ENCODE results near the gene FAM3D. TPM values are rescaled to one million over a fixed set of nuclear protein-coding genes. Genes with fewer than 3 reads are reported as not detected.

The FAM3D gene
- total RNA-seq, 1 donor from 2014 or later = not detected

- H3K36me3 Mint-ChIP-seq (ENCODE audit: low read depth, unreplicated experiment) = no peaks in the 10 kb centered on the region
- H3K4me1 Mint-ChIP-seq (ENCODE audit: unreplicated experiment) = peaks cover 9% of the 10 kb centered on the region
- peaks cover 14% of the 10 kb centered on the region for H3K27me3 Mint-ChIP-seq (ENCODE audit: unreplicated experiment)
- DNase-seq (ENCODE audit: low spot score) = no peak
- H3K9me3 Mint-ChIP-seq (ENCODE audit: unreplicated experiment) = no peaks in the 10 kb centered on the region
- no peak overlapping the region for H3K27ac Mint-ChIP-seq (ENCODE audit: unreplicated experiment)
- no peak overlapping the region for H3K4me3 Mint-ChIP-seq (ENCODE audit: unreplicated experiment)
- no peak for TF ChIP-seq CTCF (IDR thresholded peaks at IDR 0.05; ENCODE audit: unreplicated experiment)
These were observed 4.6 kb downstream of the FAM3D start for GRCh38 chr3:58661836-58662420.

GRCh38 chr3:58660998-58661397 is 5.6 kb downstream of the FAM3D start:
- Mint-ChIP-seq H3K4me3 (ENCODE audit: unreplicated experiment) (no peak overlapping the region), H3K27ac (ENCODE audit: unreplicated experiment) (no peak overlapping the region), H3K27me3 (ENCODE audit: unreplicated experiment) (peaks cover 16% of the 10 kb centered on the region), H3K4me1 (ENCODE audit: unreplicated experiment) (peaks cover 3% of the 10 kb centered on the region), H3K9me3 (ENCODE audit: unreplicated experiment) (no peaks in the 10 kb centered on the region), H3K36me3 (ENCODE audit: low read depth, unreplicated experiment) (no peaks in the 10 kb centered on the region)
- TF ChIP-seq CTCF (IDR thresholded peaks at IDR 0.05; ENCODE audit: unreplicated experiment) = no peak
- DNase-seq (ENCODE audit: low spot score) = no peak

GRCh38 chr3:58659051-58659675 is 7.4 kb downstream of the FAM3D start:
- no peak for TF ChIP-seq CTCF (IDR thresholded peaks at IDR 0.05; ENCODE audit: unreplicated experiment)
- Mint-ChIP-seq H3K36me3 (ENCODE audit: low read depth, unreplicated experiment) (peaks cover 4% of the 10 kb centered on the region), H3K27ac (ENCODE audit: unreplicated experiment) (no peak overlapping the region), H3K9me3 (ENCODE audit: unreplicated experiment) (no peaks in the 10 kb centered on the region), H3K4me3 (ENCODE audit: unreplicated experiment) (no peak overlapping the region), H3K4me1 (ENCODE audit: unreplicated experiment) (no peaks in the 10 kb centered on the region), H3K27me3 (ENCODE audit: unreplicated experiment) (peaks cover 17% of the 10 kb centered on the region)
- DNase-seq (ENCODE audit: low spot score) = no peak

- H3K27ac Mint-ChIP-seq (ENCODE audit: unreplicated experiment) = no peak overlapping the region
- no peaks in the 10 kb centered on the region for H3K4me1 Mint-ChIP-seq (ENCODE audit: unreplicated experiment)
- no peaks in the 10 kb centered on the region for H3K9me3 Mint-ChIP-seq (ENCODE audit: unreplicated experiment)
- DNase-seq (ENCODE audit: low spot score) = no peak
- peaks cover 4% of the 10 kb centered on the region for H3K36me3 Mint-ChIP-seq (ENCODE audit: low read depth, unreplicated experiment)
- H3K4me3 Mint-ChIP-seq (ENCODE audit: unreplicated experiment) = no peak overlapping the region
- TF ChIP-seq CTCF (IDR thresholded peaks at IDR 0.05; ENCODE audit: unreplicated experiment) = no peak
- peaks cover 13% of the 10 kb centered on the region for H3K27me3 Mint-ChIP-seq (ENCODE audit: unreplicated experiment)
These were observed 8.1 kb downstream of the FAM3D start for GRCh38 chr3:58658508-58658907.

GRCh38 chr3:58657571-58658141 is 8.9 kb downstream of the FAM3D start:
- H3K4me1 Mint-ChIP-seq (ENCODE audit: unreplicated experiment) = peaks cover 4% of the 10 kb centered on the region
- H3K9me3 Mint-ChIP-seq (ENCODE audit: unreplicated experiment) = no peaks in the 10 kb centered on the region
- no peak for TF ChIP-seq CTCF (IDR thresholded peaks at IDR 0.05; ENCODE audit: unreplicated experiment)
- H3K36me3 Mint-ChIP-seq (ENCODE audit: low read depth, unreplicated experiment) = peaks cover 4% of the 10 kb centered on the region
- no peak overlapping the region for H3K4me3 Mint-ChIP-seq (ENCODE audit: unreplicated experiment)
- H3K27ac Mint-ChIP-seq (ENCODE audit: unreplicated experiment) = no peak overlapping the region
- no peak for DNase-seq (ENCODE audit: low spot score)
- H3K27me3 Mint-ChIP-seq (ENCODE audit: unreplicated experiment) = peaks cover 15% of the 10 kb centered on the region
